MM.1S (cell line): ENCODE data around the gene PROCA1.

Source experiments
- EZH2 ChIP-seq: fragments of 300-600 bp; sonication (generic); optimal IDR thresholded peaks from 2 replicates; pipeline ENCODE3; 2017; ENCODE audit warnings: low read depth, mild to moderate bottlenecking, antibody characterized with exemption, low read length, mixed read lengths
- EZH2phosphoT487 ChIP-seq: fragments of 300-600 bp; sonication (generic); IDR thresholded peaks from 2 replicates; pipeline ENCODE4 v1.6.1; 2018; ENCODE audit warnings: antibody characterized with exemption, low read length
- TF ChIP-seq, protein P1 (sequence below): fragments of 300-600 bp; sonication (generic); IDR thresholded peaks from 2 replicates; pipeline ENCODE4 v1.5.1; 2016; ENCODE audit warnings: antibody characterized with exemption, low read length, mixed read lengths

GRCh38 chr17:28738680-28739384 is 27.1 kb upstream of the PROCA1 start:
- TF ChIP-seq, protein P1, sequence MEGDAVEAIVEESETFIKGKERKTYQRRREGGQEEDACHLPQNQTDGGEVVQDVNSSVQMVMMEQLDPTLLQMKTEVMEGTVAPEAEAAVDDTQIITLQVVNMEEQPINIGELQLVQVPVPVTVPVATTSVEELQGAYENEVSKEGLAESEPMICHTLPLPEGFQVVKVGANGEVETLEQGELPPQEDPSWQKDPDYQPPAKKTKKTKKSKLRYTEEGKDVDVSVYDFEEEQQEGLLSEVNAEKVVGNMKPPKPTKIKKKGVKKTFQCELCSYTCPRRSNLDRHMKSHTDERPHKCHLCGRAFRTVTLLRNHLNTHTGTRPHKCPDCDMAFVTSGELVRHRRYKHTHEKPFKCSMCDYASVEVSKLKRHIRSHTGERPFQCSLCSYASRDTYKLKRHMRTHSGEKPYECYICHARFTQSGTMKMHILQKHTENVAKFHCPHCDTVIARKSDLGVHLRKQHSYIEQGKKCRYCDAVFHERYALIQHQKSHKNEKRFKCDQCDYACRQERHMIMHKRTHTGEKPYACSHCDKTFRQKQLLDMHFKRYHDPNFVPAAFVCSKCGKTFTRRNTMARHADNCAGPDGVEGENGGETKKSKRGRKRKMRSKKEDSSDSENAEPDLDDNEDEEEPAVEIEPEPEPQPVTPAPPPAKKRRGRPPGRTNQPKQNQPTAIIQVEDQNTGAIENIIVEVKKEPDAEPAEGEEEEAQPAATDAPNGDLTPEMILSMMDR: no peak
- TF ChIP-seq EZH2: no peak
- no peak for TF ChIP-seq EZH2phosphoT487
